Ovary (tissue), 9 donors: ENCODE data around the gene RSKR. TPM values are rescaled to one million over a fixed set of nuclear protein-coding genes. Genes with fewer than 3 reads are reported as not detected.
"Not testable (repeated sequence)": the region's sequence is repeated elsewhere in the genome, so short reads cannot be mapped to it uniquely, and the experiment has no call there.

Source experiments
- DNase-seq, 5 donors: peaks; one replicate each; pipeline ENCODE4 v3.0.0-alpha.2; 2019 to 2020
- H3K27ac ChIP-seq, 2 donors: fragments of 200-600 bp; one replicate each; pipeline versions ENCODE4 v1.5.1 to v1.8.0; 2019 to 2022
- H3K27me3 ChIP-seq: fragments of 200-600 bp; one replicate; pipeline ENCODE4 v1.8.0; 2022
- H3K36me3 ChIP-seq: fragments of 200-600 bp; sonication (generic); one replicate; pipeline ENCODE4 v1.5.1; 2019
- H3K4me1 ChIP-seq: one replicate; pipeline ENCODE4 v1.8.1; 2013; ENCODE audit warnings: mild to moderate bottlenecking, moderate library complexity; ENCODE audit not compliant: insufficient read depth
- H3K4me3 ChIP-seq: fragments of 200-600 bp; sonication (generic); one replicate; pipeline ENCODE4 v1.5.1; 2017
- H3K9me3 ChIP-seq, 2 donors: fragments of 200-600 bp in 1 of 2; sonication (generic) in 1 of 2; one replicate each; pipeline versions ENCODE4 v1.5.1 to v1.8.1; 2013 to 2019; ENCODE audit warnings: mild to moderate bottlenecking in 1 of 2, moderate library complexity in 1 of 2
- EP300 ChIP-seq: sonication (generic); formaldehyde crosslinking; IDR thresholded peaks from one replicate; pipeline ENCODE4 v1.6.1; 2017; ENCODE audit warnings: antibody characterized with exemption
- POLR2A ChIP-seq: fragments of 450-650 bp; IDR thresholded peaks from one replicate; pipeline ENCODE4 v1.6.1; 2017; ENCODE audit warnings: antibody characterized with exemption, mild to moderate bottlenecking, moderate library complexity
- whole genome bisulfite sequencing, 3 donors: extraction: QIAGEN DNeasy Blood & Tissue Kit in 1 of 3; methylation state at CpG; one replicate each; pipeline versions ENCODE4 v1.1.5 to v1.1.7; 2013 to 2017; 5-methylcytosine and 5-hydroxymethylcytosine counted together
- intact Hi-C, 4 donors: fragments of 100-400 bp; cut with DNase I; formaldehyde crosslinking; loops; one replicate each; pipeline versions ENCODE4 v1.11.0 to v1.15.1; 2022 to 2023
- polyA plus RNA-seq, 2 donors: library from polyadenylated mRNA; stranded (reverse); fragments of 200-250 nt in 1 of 2; fragments of 350-450 nt in 1 of 2; fragmentation: Illumina TruSeq in 1 of 2; extraction: RNeasy Lipid Tissue Mini Kit (QIAGEN cat#74804) in 1 of 2; gene quantifications; one replicate each; pipeline ENCODE4 v1.2.3, GENCODE V29; 2013 to 2014
- total RNA-seq, 7 donors: library from RNA; depleted of rRNA in 2 of 7; stranded (reverse); fragments of >200 nt in 2 of 7; fragmentation: NEBNext Ultra II Directional in 3 of 7; extraction: Animal tissue kit (Norgen Biotek cat#: 25700) in 3 of 7; gene quantifications; one replicate each; pipeline versions ENCODE4 v1.1.0 to v1.2.4, GENCODE V29; 2016 to 2023
- TF ChIP-seq, protein P1 (sequence below), 3 donors: fragments of 450-650 bp in 2 of 3; fragments of 200-600 bp in 1 of 3; IDR thresholded peaks; one replicate each; pipeline versions ENCODE4 v1.5.1 to v1.8.0; 2016 to 2022; ENCODE audit warnings: antibody characterized with exemption in 3 of 3, mild to moderate bottlenecking in 1 of 3
- donor health status: DM: no; HTN: no; CAD: no; lungs with moderate emphysema.
- donor health status: DM: no; HTN: no; CAD: no.
- donor health status: Bipolar disorder and iron deficiency.
- donor health status: DM: yes; HTN: yes; CAD: no.
- donor health status: DM: no; HTN: no; CAD: no.
- donor health status: DM: yes; HTN: yes; CAD: no.

The RSKR gene
- total and polyA plus RNA-seq, 9 donors = 3.6 to 16.2 (median 7.9) TPM

DNA sequence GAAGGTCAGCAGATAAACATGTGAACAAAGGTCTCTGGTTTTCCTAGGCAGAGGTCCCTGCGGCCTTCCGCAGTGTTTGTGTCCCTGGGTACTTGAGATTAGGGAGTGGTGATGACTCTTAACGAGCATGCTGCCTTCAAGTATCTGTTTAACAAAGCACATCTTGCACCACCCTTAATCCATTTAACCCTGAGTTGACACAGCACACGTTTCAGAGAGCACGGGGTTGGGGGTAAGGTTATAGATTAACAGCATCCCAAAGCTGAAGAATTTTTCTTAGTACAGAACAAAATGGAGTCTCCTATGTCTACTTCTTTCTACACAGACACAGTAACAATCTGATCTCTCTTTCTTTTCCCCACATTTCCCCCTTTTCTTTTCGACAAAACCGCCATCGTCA is 44.4 kb upstream of the RSKR start:
- intact Hi-C loops = loop anchor here in 1 of 4 donors (10.0 kb wide), 1 partner anchor 46 kb away; no protein-coding TSS in a partner anchor
- not testable (repeated sequence) for H3K4me1 ChIP-seq, H3K9me3 ChIP-seq, H3K27me3 ChIP-seq, H3K27ac ChIP-seq, DNase-seq, H3K4me3 ChIP-seq, H3K36me3 ChIP-seq
- 90 to 92% (median 90%) methylated on average over 5 to 8 of the region's 8 CpGs for WGBS, 3 donors

DNA sequence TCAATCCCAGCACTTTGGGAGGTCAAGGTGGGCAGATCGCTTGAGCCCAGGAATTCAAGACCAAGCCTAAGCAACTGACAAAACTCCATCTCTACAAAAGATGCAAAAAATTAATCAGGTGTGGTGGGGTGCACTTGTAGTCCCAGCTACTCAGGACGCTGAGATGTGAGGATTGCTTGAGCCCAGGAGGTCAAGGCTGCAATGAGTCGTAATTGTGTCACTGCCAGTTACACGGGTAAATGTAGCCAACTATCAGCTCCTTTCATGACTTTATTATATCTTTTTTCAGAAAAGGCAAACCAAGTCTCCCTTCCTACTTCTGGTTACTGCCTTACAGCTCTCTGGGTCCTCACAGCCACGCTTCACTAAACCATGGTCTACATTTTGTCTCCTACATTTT is 43.8 kb upstream of the RSKR start:
- Histone ChIP-seq H3K36me3 (no peaks in the 10 kb centered on the region), H3K27ac (no peak overlapping the region), H3K4me3 (no peak overlapping the region), H3K4me1 (no peaks in the 10 kb centered on the region), H3K9me3 (no peaks in the 10 kb centered on the region), H3K27me3 (no peaks in the 10 kb centered on the region)
- WGBS, 3 donors = 58 to 73% (median 65%) methylated on average over 5 of the region's 5 CpGs
- no peak for DNase-seq
- TF ChIP-seq EP300 = no peak
- TF ChIP-seq, protein P1, sequence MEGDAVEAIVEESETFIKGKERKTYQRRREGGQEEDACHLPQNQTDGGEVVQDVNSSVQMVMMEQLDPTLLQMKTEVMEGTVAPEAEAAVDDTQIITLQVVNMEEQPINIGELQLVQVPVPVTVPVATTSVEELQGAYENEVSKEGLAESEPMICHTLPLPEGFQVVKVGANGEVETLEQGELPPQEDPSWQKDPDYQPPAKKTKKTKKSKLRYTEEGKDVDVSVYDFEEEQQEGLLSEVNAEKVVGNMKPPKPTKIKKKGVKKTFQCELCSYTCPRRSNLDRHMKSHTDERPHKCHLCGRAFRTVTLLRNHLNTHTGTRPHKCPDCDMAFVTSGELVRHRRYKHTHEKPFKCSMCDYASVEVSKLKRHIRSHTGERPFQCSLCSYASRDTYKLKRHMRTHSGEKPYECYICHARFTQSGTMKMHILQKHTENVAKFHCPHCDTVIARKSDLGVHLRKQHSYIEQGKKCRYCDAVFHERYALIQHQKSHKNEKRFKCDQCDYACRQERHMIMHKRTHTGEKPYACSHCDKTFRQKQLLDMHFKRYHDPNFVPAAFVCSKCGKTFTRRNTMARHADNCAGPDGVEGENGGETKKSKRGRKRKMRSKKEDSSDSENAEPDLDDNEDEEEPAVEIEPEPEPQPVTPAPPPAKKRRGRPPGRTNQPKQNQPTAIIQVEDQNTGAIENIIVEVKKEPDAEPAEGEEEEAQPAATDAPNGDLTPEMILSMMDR (IDR thresholded peaks at IDR 0.05) = no peak
- TF ChIP-seq POLR2A = no peak
- intact Hi-C loops = loop anchor here in 2 of 4 donors (2.0 to 10.0 kb wide), 2 partner anchors 19 to 47 kb away; no protein-coding TSS in a partner anchor

DNA sequence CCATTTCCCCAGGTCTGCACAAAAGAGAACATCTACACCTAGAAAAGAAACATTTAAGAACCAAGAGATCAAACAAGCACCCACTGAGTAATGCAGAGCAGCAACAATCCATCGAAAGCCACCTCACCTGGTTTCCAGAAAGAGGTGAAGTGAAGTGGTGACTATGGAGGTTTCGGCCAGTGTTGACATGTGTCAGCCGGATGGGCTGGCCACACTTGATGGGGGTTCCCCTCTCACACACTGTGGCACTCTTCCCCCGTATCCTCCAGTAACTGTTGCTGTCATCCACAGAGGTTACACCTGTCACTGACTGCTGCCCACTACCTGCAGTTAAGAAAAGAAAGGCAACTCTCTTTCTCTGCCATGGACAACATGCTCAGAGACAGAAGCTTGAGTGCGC is 41.2 kb upstream of the RSKR start:
- WGBS, 3 donors = 91 to 96% (median 95%) methylated on average over 5 of the region's 5 CpGs
- no peak for DNase-seq
- Histone ChIP-seq H3K4me3 (no peak overlapping the region), H3K36me3 (no peaks in the 10 kb centered on the region), H3K4me1 (no peaks in the 10 kb centered on the region), H3K27me3 (no peaks in the 10 kb centered on the region), H3K27ac (no peak overlapping the region), H3K9me3 (no peaks in the 10 kb centered on the region)
- TF ChIP-seq EP300 (no peak), POLR2A (no peak)
- TF ChIP-seq, protein P1 (IDR thresholded peaks at IDR 0.05) = no peak
- intact Hi-C loops = loop anchor here in 1 of 4 donors (10.0 kb wide), 1 partner anchor 50 kb away; no protein-coding TSS in a partner anchor

DNA sequence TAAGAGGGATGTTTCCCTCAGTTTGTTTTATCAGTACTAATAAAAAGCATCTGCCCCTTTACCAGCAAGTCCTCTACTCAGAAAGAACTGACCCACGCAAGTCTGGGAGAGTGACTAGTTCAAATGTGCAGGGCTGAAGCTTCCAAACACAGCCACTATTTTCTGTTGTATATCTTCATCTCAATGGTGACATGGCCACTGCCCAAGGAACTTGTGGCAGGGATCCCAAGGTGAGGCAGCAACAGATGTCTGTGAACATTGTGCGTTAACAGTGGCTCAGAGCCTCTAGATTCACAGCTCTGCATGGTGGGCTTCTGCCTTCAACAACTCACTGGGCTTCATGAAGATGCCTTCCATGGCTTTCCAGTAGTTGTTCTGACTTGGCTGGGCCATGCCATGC is 34.7 kb upstream of the RSKR start:
- no peak for DNase-seq
- intact Hi-C loops = no loop called here
- H3K4me1 ChIP-seq = peaks cover 1% of the 10 kb centered on the region
- no peak overlapping the region for H3K27ac ChIP-seq
- H3K27me3 ChIP-seq = no peaks in the 10 kb centered on the region
- no peaks in the 10 kb centered on the region for H3K9me3 ChIP-seq
- TF ChIP-seq EP300 (no peak), POLR2A (no peak)
- TF ChIP-seq, protein P1 (IDR thresholded peaks at IDR 0.05) = no peak
- H3K4me3 ChIP-seq = no peak overlapping the region
- WGBS, 3 donors = 53 to 79% (median 55%) methylated on average over 2 of the region's 2 CpGs
- no peaks in the 10 kb centered on the region for H3K36me3 ChIP-seq

DNA sequence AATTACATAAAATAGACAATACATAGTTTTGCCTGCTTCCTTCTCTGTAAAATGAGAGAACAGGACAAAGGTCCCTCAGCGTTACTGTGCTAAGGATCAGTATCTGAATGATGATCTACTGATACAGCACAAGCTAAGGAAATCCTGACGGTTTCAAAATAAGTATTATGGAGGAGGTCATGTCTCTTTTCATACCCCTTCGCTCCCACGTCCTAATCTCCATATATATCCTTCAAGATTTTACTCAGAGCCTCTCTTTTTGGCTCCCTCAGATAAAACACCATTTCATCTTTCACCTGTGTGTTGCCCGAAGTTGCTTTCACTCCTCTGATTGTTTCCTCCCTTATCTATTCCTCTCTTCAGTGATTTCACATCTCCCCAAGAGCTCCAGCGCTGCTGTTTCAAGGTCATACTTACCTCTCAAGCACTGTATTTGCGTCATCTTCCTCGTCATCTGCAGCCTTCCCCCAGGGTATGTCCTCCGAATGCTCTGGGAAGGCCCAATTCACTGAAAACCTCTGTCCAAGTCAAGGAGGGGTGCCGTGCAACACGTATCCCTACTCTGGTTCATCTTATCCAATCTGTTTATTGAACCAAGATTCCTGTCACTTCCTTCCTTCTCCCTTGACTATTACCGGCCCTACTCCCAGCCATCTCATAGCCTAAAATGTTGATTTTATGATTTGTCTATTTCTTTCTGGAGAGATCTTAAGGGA is 32.2 kb upstream of the RSKR start:
- TF ChIP-seq, protein P1 (IDR thresholded peaks at IDR 0.05) = no peak
- peak; percentile 41 for TF ChIP-seq POLR2A
- Histone ChIP-seq H3K4me1 (peaks cover 1% of the 10 kb centered on the region), H3K4me3 (no peak overlapping the region), H3K27me3 (no peaks in the 10 kb centered on the region), H3K36me3 (no peaks in the 10 kb centered on the region), H3K27ac (peak overlapping the region; percentile 45 to 95), H3K9me3 (no peaks in the 10 kb centered on the region)
- WGBS, 3 donors = 22 to 48% (median 31%) methylated on average over 12 of the region's 12 CpGs
- intact Hi-C loops = no loop called here
- DNase-seq = peak; percentile 58 to 72 (median 64)
